ENCODE results near the gene FXYD6.

The FXYD6 gene

GRCh38 chr11:117908109-117908895, 31.8 kb upstream of the FXYD6 start:
- no peak for TF ChIP-seq TAF1 (IDR thresholded peaks at IDR 0.05; ENCODE audit: borderline replicate concordance, insufficient read depth, low read length)
- TF ChIP-seq SIN3A (IDR thresholded peaks at IDR 0.05; ENCODE audit: borderline replicate concordance, insufficient read depth, low read length) = no peak
- TF ChIP-seq, protein P1, sequence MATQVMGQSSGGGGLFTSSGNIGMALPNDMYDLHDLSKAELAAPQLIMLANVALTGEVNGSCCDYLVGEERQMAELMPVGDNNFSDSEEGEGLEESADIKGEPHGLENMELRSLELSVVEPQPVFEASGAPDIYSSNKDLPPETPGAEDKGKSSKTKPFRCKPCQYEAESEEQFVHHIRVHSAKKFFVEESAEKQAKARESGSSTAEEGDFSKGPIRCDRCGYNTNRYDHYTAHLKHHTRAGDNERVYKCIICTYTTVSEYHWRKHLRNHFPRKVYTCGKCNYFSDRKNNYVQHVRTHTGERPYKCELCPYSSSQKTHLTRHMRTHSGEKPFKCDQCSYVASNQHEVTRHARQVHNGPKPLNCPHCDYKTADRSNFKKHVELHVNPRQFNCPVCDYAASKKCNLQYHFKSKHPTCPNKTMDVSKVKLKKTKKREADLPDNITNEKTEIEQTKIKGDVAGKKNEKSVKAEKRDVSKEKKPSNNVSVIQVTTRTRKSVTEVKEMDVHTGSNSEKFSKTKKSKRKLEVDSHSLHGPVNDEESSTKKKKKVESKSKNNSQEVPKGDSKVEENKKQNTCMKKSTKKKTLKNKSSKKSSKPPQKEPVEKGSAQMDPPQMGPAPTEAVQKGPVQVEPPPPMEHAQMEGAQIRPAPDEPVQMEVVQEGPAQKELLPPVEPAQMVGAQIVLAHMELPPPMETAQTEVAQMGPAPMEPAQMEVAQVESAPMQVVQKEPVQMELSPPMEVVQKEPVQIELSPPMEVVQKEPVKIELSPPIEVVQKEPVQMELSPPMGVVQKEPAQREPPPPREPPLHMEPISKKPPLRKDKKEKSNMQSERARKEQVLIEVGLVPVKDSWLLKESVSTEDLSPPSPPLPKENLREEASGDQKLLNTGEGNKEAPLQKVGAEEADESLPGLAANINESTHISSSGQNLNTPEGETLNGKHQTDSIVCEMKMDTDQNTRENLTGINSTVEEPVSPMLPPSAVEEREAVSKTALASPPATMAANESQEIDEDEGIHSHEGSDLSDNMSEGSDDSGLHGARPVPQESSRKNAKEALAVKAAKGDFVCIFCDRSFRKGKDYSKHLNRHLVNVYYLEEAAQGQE (IDR thresholded peaks at IDR 0.05; ENCODE audit: insufficient read depth in 1 of 2, low read depth in 2 of 2, low read length in 2 of 2) = no peak
- TF ChIP-seq POLR2AphosphoS5 (IDR thresholded peaks at IDR 0.05; ENCODE audit: low read depth, low read length) = no peak
- no peak for TF ChIP-seq FOXP2 (optimal IDR thresholded peaks at IDR 0.05; ENCODE audit: borderline replicate concordance, extremely low read depth, extremely low read length, insufficient read depth)

DNA sequence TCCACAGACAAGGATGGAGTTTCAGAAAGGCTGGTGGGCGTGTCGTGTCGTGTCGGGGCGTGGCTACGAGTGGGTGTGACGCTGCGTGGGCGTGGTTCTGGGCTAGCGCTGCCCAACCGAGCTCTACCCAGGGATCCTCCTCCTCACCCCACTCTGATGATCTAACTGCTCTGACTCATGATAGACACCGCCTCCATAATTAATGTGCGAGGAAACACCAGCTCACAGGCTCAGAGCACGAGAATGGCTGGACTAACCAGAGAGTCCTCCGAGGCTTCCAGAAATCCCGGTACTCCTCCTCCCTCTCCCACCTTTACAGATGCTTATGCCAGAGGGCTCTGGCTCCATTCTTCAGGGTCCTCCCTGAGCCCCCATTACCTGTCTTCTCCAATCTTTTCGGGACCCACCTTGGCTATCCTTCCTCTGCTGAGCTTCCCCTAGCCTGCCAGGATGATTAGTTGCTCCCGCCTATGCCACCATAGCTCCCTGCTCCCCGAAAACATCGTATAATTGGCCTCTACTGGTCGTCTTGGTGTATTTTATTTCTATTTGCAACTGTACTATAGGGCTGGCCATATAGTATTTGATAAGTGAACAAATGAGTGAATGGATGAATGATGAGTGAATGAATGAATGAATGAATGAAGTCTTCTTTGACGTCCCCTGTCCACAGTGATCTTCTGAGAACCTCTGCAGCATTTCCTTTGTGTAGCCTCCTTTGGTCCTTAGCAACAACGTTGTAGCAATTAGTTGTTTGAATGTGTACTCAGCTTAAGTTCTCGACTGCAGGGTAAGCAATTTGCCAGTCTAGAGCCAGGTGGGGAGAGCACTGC, 31.0 kb upstream of the FXYD6 start:
- TF ChIP-seq POLR2AphosphoS5 (IDR thresholded peaks at IDR 0.05; ENCODE audit: low read depth, low read length) (peak; percentile 52; the same call in 1 of the 2 replicates), TAF1 (IDR thresholded peaks at IDR 0.05; ENCODE audit: borderline replicate concordance, insufficient read depth, low read length) (no peak), FOXP2 (optimal IDR thresholded peaks at IDR 0.05; ENCODE audit: borderline replicate concordance, extremely low read depth, extremely low read length, insufficient read depth) (no peak), SIN3A (IDR thresholded peaks at IDR 0.05; ENCODE audit: borderline replicate concordance, insufficient read depth, low read length) (no peak)
- TF ChIP-seq, protein P1 (IDR thresholded peaks at IDR 0.05; ENCODE audit: insufficient read depth in 1 of 2, low read depth in 2 of 2, low read length in 2 of 2) = no peak

DNA sequence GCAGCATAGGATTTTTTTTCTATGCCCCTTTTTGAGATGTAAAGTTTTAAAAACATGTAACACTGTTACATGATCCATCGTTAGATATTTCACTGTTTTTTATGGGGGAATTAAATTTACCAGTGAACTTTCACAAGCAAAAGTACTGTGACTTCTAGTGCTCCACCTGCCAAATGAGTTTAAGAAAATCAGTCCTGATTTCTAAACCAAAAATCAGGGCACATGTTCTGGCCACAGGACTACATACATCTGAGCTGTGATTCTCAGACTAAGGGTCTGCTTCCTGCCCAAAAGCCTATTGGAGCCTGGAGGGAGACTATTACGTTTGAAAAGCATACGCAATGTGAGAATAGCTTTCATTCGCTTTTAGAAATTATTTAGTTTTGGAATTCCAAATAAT, 30.3 kb upstream of the FXYD6 start:
- TF ChIP-seq POLR2AphosphoS5 (IDR thresholded peaks at IDR 0.05; ENCODE audit: low read depth, low read length) = no peak
- TF ChIP-seq, protein P1 (IDR thresholded peaks at IDR 0.05; ENCODE audit: insufficient read depth in 1 of 2, low read depth in 2 of 2, low read length in 2 of 2) = no peak
- TF ChIP-seq TAF1 (IDR thresholded peaks at IDR 0.05; ENCODE audit: borderline replicate concordance, insufficient read depth, low read length) = no peak
- TF ChIP-seq FOXP2 (optimal IDR thresholded peaks at IDR 0.05; ENCODE audit: borderline replicate concordance, extremely low read depth, extremely low read length, insufficient read depth) = no peak
- no peak for TF ChIP-seq SIN3A (IDR thresholded peaks at IDR 0.05; ENCODE audit: borderline replicate concordance, insufficient read depth, low read length)

- TF ChIP-seq, protein P1 (IDR thresholded peaks at IDR 0.05; ENCODE audit: insufficient read depth in 1 of 2, low read depth in 2 of 2, low read length in 2 of 2) = no peak
- TF ChIP-seq POLR2AphosphoS5 (IDR thresholded peaks at IDR 0.05; ENCODE audit: low read depth, low read length) (no peak), TAF1 (IDR thresholded peaks at IDR 0.05; ENCODE audit: borderline replicate concordance, insufficient read depth, low read length) (no peak), SIN3A (IDR thresholded peaks at IDR 0.05; ENCODE audit: borderline replicate concordance, insufficient read depth, low read length) (no peak), FOXP2 (optimal IDR thresholded peaks at IDR 0.05; ENCODE audit: borderline replicate concordance, extremely low read depth, extremely low read length, insufficient read depth) (no peak)
Observed at GRCh38 chr11:117906126-117906525, 29.7 kb upstream of the FXYD6 start.
